ENCODE data around the gene PAFAH1B2.
"Not testable (repeated sequence)": the region's sequence is repeated elsewhere in the genome, so short reads cannot be mapped to it uniquely, and the experiment has no call there.

The PAFAH1B2 gene

DNA sequence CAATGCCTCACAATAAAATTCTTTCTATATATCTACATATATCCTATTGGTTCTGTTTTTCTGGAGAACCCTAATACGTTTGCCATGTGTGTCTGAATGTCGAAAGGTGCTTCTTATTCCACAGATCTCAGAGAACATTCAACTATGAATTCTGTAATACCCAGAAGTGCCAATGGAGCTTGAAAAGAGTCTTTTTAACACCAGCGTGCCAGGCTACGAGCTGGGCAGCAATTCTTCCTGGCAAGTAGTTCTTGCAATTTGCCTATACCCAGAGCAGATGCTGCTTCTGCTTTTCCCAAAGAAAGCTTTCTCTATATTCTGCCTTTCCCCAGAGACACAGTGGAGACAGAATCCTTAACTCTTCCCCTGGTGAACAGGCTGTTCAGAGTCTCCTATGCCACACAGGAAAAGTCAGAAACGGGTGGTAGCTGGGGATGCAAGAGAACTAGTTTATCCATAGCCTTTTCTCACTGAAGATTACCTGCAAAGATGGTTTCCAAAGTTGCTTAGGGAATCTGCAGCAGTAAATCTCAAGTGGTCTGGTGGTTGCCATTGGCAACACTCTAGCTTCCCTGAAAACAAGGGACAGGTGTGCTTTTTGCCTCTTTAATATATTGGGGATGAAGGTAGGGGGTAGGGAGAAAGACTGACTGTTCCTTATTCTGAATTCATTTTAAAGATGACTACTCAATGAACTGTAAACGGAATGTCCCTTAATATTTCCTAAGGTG is 16.8 kb upstream of the PAFAH1B2 start:
- no peak for DNase-seq

- no peak for DNase-seq
Measured at GRCh38 chr11:117128289-117128688, 15.8 kb upstream of the PAFAH1B2 start.

- DNase-seq = not testable (repeated sequence)
Measured at GRCh38 chr11:117130396-117130795, 13.7 kb upstream of the PAFAH1B2 start.

- no peak for DNase-seq
Measured at GRCh38 chr11:117130879-117131278, 13.2 kb upstream of the PAFAH1B2 start.

- DNase-seq = no peak
Measured at GRCh38 chr11:117134431-117134830, 9.7 kb upstream of the PAFAH1B2 start.

DNA sequence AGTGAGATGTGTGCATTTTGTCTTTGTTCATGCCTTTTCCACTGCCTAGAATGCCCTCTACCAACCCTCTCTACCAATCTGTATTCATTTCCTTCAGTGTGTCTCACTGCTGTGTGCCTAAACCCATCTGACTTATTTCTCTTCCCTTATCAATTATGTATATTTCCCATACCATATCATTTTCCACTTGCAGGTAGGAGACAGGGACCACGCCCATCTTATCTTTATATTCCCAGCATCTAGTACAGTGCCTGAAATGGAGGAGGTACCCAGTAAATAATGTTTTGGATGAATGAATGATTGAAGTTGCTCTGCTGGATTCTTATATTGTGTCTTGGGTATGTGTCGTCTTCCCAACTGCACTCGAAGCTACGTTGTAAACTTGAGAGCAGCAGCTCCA is 9.1 kb upstream of the PAFAH1B2 start:
- DNase-seq = not testable (repeated sequence)

- not testable (repeated sequence) for DNase-seq
Measured at GRCh38 chr11:117137223-117138086, 6.6 kb upstream of the PAFAH1B2 start.

DNA sequence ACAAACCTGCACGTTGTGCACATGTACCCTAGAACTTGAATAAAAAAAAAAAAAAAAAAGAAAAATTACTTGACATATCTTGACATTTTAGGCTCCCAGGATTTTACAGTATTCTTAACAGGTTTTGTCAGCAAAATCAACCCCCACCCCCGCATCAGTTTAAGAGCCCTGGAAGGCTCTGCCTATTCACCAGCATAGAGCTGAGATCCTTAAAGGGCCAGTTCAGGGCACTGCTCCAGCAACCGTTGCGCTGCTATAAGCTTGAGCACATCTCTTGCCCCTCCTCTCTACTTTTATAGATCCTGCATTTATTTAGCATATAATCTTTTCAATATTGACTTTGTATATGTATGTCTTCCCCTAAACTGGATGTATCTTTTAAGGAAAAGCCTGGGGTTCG is 697 bp upstream of the PAFAH1B2 start:
- peak in 1 of 4 experiments; percentile 12 for DNase-seq

DNA sequence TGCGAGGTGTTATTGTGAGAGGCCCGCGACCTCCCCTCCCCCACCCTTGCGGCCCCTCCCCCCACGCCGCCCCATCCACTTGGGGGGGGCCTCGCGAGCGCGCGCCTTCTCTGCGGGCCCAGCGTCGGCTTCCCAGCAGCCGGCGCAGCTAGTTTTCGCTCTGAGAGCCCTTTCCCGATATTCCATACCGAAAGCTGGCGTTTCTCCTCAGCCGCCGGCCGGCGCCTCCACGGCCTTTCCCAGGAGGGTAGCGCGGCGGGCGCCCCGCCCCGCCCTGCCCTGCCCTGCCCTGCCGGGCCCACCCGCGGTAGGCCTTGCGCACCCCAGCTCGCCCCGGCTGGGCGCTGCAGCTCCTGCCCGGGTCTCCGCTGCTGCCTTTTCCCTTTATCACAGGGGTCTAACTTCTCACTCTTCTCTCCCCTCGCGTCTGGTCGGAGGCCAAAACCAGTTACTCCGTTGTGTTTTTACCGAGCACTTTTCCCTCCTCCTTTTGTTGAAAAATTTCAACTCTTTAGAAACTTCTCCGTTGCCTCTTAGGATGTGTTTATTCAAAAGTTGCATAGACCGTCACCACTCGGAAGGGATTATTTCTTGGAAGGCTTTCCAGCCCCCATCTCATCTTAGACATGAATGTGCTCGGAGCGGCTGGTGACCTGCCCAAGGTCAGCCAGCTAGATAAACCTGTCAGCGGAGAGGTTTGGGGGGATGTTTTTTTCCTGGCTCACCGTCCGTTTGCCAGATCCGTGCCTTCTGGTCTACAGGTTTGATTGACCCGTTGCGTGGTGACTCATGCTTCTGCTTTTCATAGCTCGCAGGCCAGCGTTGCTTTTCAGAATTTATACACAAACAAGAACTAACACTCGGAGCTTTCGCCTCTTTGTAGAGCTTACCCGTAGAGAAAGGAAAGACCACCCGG is 648 bp downstream of the PAFAH1B2 start:
- DNase-seq = peak in 2 of 4 experiments; percentile 23 to 65

DNA sequence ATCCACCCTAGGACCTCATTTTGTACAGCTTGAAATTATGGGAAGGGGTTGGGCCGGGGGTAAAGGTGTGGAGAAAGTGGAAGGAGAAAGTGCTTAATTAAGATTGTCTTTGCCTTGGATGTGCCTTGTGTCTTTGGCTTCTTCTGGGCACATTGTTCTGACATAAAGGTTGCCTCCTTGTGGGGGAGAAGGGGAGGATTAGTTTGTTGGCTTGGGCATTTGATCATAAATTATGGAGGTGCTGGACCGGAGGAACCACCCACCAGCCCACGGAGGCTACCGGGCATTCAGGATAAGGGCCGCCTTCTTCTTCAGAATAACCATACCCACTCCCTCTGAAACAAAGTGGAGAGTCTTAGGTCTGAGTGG is 1.3 kb downstream of the PAFAH1B2 start:
- DNase-seq = no peak

- no peak for DNase-seq
Measured at GRCh38 chr11:117146521-117146920, 2.4 kb downstream of the PAFAH1B2 start.

GRCh38 chr11:117152066-117152465 is 8.0 kb downstream of the PAFAH1B2 start:
- DNase-seq = no peak

GRCh38 chr11:117154468-117154867 is 10.4 kb downstream of the PAFAH1B2 start:
- no peak for DNase-seq

GRCh38 chr11:117157507-117157906 is 13.4 kb downstream of the PAFAH1B2 start:
- DNase-seq = no peak

GRCh38 chr11:117159892-117160291 is 15.8 kb downstream of the PAFAH1B2 start:
- DNase-seq = no peak

DNA sequence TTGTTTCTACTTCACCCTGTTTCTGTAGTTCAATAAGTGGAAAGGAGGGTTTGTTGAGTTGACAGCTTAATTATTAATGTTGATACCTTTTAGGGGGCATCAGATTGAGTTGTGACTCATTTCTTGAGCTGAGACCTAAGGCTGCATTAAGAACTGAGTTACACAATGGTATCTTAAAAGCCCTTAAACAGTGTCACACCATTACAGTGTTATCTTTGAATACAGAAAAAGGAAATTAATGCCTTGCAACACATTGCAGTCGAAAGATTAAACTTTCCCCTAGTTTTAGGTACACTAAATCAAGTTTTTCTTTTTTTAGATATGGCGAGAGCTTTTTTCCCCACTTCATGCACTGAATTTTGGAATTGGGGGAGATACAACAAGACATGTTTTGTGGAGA is 16.7 kb downstream of the PAFAH1B2 start:
- DNase-seq = no peak

GRCh38 chr11:117166491-117166890 is 22.4 kb downstream of the PAFAH1B2 start:
- DNase-seq = no peak

DNA sequence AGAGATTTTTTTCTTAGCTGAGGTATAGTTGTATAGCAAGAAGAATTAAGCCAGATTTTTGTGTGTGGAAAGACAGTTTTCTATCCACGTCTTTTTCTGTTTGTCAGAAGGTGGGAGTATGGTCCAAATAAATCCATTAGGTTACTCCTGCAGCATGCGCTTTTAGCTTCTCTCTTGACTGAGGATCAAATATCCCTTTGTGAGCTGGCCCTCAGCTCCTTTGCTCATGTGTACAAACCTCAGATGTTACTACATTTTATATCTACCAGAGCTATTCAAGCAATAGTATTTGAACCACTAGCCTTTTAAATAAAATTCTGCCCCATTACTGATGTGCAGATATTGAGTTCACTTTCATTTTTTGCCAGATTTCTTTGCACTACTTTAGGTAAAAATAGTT is 25.6 kb downstream of the PAFAH1B2 start:
- no peak for DNase-seq

DNA sequence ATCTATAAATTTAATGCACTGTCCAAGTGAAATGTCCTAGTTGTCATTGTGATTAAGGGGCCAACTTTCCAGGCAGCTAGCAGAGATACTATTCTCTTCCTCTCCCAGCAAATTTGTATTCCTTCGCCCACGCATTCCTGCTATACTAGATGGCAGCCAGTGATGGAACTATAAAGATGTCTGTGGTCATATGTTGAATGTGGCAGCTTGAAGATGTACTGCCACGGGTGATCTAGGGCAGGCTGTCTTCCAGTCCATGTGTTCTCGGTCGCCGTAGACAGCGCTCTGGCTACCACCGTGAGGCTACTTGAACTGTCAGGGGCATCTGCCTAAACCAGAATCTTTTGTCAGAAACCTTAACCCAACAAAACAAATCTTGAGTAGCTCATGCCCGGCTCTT is 26.1 kb downstream of the PAFAH1B2 start:
- DNase-seq = no peak

DNA sequence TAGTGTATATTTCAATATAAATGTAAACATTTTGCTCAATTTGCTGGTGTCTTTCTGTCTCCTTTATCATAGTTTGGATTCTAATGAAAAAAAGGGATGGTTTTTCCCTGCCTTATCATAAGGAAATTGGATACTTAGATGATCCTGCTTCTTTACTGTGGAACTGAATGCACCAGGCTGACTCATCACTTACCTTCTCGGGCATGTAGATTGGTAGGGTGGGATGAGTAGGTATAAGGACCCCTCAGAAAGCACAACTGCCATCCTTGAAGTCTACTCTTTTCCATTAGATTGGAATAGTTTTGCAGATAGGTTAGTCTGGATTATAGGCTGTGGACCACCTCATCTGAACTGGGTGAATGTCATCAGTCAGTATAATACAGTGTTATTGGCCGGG is 26.9 kb downstream of the PAFAH1B2 start:
- no peak for DNase-seq

- no peak for DNase-seq
Measured at GRCh38 chr11:117171404-117172061, 27.4 kb downstream of the PAFAH1B2 start.

- DNase-seq = no peak
Measured at GRCh38 chr11:117172724-117173421, 28.8 kb downstream of the PAFAH1B2 start.

Measured in activated naive CD4-positive, alpha-beta T cell (primary cell).